HL-60/S4 treated with retinoic acid at 250 ng/mL for 4 days and 3 days (cell line): ENCODE results near the gene BTBD9.
"Not testable (repeated sequence)": the region's sequence is repeated elsewhere in the genome, so short reads cannot be mapped to it uniquely, and the experiment has no call there.

Experiments used
- in situ Hi-C: fragments of 300-500 bp; cut with MboI; formaldehyde crosslinking; loops from 2 replicates; pipeline ENCODE4 v1.7.0; 2022; ENCODE audit warnings: low sequenced_read_pairs

BTBD9 gene

GRCh38 chr6:38445336-38445735 lies 194.4 kb downstream of the BTBD9 start:
- in situ Hi-C loops, result no loop called here

- in situ Hi-C loops, result no loop called here
These were observed 196.2 kb downstream of the BTBD9 start for GRCh38 chr6:38443352-38444144.

- in situ Hi-C loops, result no loop called here
These were observed 201.6 kb downstream of the BTBD9 start for GRCh38 chr6:38438097-38438496.

- in situ Hi-C loops, result no loop called here
These were observed 202.8 kb downstream of the BTBD9 start for GRCh38 chr6:38436726-38437465.

- in situ Hi-C loops, result no loop called here
These were observed 204.4 kb downstream of the BTBD9 start for GRCh38 chr6:38435330-38435729.

- in situ Hi-C loops, result no loop called here
These were observed 205.7 kb downstream of the BTBD9 start for GRCh38 chr6:38434051-38434450.

- in situ Hi-C loops, result no loop called here
These were observed 207.2 kb downstream of the BTBD9 start for GRCh38 chr6:38432479-38432878.

DNA sequence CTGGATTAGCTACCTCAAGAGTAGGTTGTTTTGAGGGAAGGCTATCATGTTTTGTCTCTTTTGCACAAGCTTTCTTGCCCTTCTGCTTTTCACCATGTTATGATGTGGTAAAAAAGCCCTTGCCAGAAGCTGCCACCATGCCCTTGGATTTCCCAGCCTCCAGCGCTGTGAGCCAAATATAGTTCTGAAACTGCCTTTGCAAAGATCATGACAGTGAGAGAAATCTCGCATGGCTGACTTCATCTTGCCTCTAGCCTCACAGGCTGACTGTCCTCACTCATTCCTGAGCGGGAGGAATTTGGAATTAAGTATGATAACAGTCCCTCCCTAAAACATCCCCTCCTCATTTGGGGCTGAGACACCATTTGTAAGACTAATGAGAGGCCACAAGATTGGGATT lies 207.7 kb downstream of the BTBD9 start:
- in situ Hi-C loops, result no loop called here

- in situ Hi-C loops, result no loop called here
These were observed 210.2 kb downstream of the BTBD9 start for GRCh38 chr6:38429546-38429945.

GRCh38 chr6:38427492-38428210 lies 212.1 kb downstream of the BTBD9 start:
- in situ Hi-C loops, result no loop called here

DNA sequence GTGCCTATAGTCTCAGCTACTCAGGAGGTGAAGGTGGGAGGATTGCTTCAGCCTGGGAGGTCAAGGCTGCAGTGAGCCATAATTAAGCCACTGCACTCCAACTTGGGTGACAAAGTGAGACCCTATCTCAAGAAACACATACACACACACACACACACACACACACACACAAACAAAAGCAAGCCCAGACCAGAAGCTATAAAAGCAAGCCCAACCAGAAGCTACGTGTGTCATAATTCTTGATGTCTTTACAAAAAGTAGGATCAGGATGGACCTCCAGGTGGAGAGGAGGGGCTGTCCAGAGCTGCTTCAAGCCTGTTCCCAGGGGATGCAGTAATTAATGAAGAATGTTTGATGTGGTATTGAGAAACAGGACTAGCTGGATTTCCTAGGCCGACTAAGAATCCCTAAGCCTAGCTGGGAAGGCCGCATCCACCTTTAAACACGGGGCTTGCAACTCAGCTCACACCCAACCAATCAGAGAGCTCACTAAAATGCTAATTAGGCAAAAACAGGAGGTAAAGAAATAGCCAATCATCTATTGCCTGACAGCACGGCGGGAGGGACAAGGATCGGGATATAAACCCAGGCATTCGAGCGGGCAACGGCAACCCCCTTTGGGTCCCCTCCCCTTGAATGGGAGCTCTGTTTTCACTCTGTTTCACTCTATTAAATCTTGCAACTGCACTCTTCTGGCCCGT lies 213.8 kb downstream of the BTBD9 start:
- in situ Hi-C loops, result not testable (repeated sequence)

DNA sequence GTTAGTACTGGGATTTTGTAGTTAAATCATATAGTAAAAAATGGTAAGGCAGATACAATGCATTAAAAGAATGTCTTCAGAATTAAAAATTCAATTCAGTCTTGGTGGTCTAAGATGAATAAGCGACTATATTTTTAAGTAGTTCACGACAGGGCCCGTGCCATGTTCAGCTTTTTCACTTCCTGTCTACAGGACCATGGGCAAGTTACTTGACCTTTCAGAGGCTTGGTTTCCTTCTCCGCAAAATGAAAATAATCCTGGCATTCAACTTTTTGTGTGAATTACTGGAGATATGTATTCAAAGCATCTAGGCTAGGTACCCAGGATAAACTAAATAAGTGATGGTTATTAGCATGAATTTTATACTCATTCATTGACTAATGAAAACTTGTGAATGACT lies 216.0 kb downstream of the BTBD9 start:
- in situ Hi-C loops, result no loop called here

- in situ Hi-C loops, result no loop called here
These were observed 219.5 kb downstream of the BTBD9 start for GRCh38 chr6:38420207-38420606.

DNA sequence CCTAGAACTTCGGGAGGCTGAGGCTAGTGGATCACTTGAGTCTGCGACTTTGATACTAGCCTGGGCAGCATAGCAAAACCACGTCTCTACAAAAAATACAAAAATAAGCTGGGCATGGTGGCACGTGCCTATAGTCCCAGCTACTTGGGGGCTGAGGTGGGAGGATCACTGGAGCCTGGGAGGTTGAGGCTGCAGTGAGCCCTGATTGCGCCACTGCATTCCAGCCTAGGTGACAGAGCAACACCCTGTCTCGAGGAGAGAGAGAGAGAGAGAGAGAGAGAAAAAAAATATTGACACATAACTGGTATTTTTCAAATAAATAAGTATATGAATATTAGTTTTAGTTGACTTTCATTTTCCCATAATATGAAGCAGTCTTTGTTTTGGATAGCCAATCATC lies 222.2 kb downstream of the BTBD9 start:
- in situ Hi-C loops, result no loop called here

- in situ Hi-C loops, result no loop called here
These were observed 224.3 kb downstream of the BTBD9 start for GRCh38 chr6:38415231-38416005.

DNA sequence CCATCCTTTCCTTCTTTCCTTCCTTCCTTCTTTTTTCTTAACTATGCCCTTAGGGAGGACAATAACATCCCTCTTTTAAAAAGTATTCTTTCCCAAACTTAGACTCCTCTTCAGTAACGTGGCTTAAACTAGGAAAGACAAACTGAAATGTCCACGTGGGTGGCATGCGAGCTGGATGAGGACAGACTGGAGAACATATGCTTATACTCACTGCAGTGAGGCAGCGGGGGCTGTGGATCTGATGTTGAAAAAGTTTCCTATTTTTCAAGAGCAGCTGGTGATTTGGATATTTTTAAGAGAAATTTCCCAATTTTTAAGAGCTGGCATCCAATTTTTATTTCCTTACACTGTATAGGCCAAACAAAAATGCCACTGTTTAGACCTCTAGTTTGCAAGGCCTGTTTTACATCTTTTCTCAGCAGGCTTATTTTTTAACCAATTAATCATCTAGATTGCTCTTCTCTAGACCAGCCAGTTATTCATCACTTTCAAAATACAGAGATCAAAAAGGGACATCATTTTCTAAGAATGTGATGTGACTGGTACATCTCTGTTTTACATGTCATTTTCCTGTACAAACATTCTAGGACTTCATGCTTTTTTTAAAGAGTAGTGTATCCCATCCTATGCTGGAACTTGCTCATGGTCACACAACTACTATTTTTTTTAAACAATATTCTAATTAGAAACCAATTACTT lies 226.5 kb downstream of the BTBD9 start:
- in situ Hi-C loops, result no loop called here

DNA sequence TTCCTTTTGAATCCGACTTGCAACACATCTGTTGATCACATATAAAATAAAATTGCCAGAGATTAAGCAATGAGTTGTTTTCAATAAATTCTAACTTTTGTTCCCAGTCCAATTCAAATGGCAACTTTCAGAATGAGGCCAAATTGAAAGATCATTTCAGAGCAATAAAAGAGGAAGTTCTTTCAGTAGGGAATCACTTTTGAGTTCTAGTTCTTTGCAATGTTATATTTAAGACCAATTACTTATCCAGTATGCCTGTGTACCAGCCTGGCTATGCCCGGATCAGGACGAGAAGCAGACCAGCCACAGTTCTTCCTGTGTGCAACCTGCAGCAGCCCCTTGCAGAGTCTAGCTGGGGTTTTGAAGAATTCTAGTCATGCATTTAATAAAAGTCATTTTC lies 232.5 kb downstream of the BTBD9 start:
- in situ Hi-C loops, result no loop called here

- in situ Hi-C loops, result no loop called here
These were observed 233.6 kb downstream of the BTBD9 start for GRCh38 chr6:38406096-38406495.

- in situ Hi-C loops, result no loop called here
These were observed 234.7 kb downstream of the BTBD9 start for GRCh38 chr6:38404900-38405556.
